Kidney epithelial cell (primary cell): ENCODE results near the gene FANCG. TPM values are rescaled to one million over a fixed set of nuclear protein-coding genes. Genes with fewer than 3 reads are reported as not detected.

Experiments used
- DNase-seq: peaks from one replicate; pipeline ENCODE4 v3.0.0-alpha.2; 2010; ENCODE audit warnings: low read depth
- H3K27me3 ChIP-seq: 2 replicates; pipeline ENCODE4 v1.6.0; 2011; ENCODE audit warnings: low read length; ENCODE audit not compliant: control insufficient read depth, insufficient read depth
- H3K36me3 ChIP-seq: 2 replicates; pipeline ENCODE4 v1.5.1; 2011; ENCODE audit warnings: low read length; ENCODE audit not compliant: control insufficient read depth, insufficient read depth
- H3K4me3 ChIP-seq: 2 replicates; pipeline ENCODE4 v1.5.1; 2011; ENCODE audit warnings: low read depth, mild to moderate bottlenecking, control low read depth, low read length
- total RNA-seq: library from RNA; depleted of rRNA; stranded (reverse); fragments of >200 nt; gene quantifications from 2 replicates; pipeline ENCODE4 v1.2.3, GENCODE V29; 2015
- TF ChIP-seq, protein P1 (sequence below): IDR thresholded peaks from 2 replicates; pipeline ENCODE4 v1.5.1; 2011; ENCODE audit warnings: mild to moderate bottlenecking, moderate library complexity, low read length, control low read depth, inconsistent platforms; ENCODE audit not compliant: insufficient read depth, poor library complexity, severe bottlenecking

Gene FANCG
- total RNA-seq, 1 donor from 2014 or later = 22.3 TPM

DNA sequence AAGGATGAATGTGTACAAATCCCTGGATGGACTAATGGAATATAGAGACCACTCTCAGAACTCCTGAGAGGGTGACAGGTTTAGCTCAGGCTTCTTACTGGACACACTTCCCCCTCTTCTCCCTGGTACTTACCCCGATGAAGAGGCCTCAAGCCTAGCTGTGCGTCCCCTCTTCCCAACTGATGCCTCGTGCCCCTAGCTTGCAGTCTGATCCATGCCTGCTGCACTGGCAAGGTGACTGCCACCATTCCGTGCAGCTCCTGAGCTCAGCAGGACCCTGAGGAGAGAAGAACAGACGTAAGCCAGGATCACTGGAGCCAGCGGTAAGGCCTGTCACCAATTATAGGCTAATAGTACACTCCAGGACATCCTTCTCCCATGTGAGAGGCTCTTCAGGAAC, 28.7 kb upstream of the FANCG start:
- DNase-seq = no peak
- TF ChIP-seq, protein P1, sequence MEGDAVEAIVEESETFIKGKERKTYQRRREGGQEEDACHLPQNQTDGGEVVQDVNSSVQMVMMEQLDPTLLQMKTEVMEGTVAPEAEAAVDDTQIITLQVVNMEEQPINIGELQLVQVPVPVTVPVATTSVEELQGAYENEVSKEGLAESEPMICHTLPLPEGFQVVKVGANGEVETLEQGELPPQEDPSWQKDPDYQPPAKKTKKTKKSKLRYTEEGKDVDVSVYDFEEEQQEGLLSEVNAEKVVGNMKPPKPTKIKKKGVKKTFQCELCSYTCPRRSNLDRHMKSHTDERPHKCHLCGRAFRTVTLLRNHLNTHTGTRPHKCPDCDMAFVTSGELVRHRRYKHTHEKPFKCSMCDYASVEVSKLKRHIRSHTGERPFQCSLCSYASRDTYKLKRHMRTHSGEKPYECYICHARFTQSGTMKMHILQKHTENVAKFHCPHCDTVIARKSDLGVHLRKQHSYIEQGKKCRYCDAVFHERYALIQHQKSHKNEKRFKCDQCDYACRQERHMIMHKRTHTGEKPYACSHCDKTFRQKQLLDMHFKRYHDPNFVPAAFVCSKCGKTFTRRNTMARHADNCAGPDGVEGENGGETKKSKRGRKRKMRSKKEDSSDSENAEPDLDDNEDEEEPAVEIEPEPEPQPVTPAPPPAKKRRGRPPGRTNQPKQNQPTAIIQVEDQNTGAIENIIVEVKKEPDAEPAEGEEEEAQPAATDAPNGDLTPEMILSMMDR = no peak
- H3K4me3 ChIP-seq = no peak overlapping the region
- no peaks in the 10 kb centered on the region for H3K27me3 ChIP-seq
- H3K36me3 ChIP-seq = peaks cover 3% of the 10 kb centered on the region

DNA sequence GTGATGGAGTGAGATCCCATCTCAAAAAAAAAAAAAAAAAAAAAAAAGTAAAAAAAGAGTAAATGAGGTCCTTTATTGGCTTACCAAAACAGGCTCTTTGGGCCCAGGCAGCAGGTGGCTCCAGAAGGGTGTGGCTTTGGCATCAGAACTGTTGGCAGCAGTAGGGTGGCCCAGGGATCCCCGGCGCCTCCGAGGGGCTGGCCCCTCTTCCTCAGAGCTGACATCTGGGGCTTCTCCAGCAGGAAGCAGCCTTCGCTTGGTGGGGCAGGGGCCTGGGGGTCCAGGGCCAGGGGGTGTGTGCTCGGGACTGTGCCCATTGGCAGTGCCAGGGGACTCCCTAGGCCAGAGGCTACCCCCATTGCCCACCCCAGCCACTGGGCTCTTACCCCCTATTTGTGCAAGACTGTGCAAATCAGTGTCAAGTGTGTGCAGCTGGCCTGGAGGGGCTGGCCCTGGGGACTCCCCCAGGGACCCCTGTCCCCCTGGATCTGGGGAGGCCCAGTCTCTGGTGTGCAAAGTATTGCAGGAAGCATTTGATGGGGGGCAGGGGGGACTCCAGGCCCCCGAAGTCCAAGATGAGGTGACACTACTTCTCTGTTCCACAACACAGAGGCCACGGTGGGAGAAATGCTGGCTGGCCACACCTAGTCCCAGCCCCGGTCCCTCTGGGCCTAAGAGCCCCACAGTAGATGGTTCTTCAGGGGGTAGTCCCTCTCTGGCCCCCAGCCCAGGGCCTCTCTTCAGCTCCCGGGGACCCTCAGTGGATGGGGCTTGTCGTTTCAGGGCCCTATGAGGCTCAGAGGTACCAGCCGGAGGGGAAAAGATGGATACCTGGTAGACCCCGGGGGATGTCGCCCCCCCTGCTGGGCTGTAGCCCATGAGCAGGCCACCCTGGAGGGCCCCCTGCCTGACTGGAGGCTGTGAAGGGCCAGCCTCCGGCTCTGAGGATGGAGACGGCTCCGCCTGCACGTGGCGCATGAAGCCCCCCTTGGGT, 27.9 kb upstream of the FANCG start:
- DNase-seq = no peak
- Histone ChIP-seq H3K4me3 (no peak overlapping the region), H3K36me3 (peaks cover 3% of the 10 kb centered on the region), H3K27me3 (no peaks in the 10 kb centered on the region)
- TF ChIP-seq, protein P1 = no peak

DNA sequence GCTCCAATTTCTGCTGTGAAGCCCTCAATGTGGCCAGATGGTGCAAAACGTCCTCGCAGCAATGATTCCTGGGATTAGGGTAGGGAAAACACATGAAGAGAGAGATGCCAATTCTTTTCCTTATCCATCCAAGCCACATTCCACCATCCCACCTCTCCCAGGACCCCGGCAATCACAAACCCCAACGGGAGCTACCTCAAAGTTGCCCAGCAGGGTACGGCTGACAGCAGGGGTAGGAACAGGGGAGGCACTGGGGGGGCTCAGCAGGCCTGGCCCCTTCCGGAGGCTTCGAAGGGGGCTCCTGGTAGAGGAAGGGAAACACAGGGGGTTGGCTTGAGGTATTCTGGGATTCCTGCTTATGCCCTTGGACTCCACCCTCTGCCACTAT, 26.6 kb upstream of the FANCG start:
- Histone ChIP-seq H3K4me3 (no peak overlapping the region), H3K27me3 (no peaks in the 10 kb centered on the region), H3K36me3 (peaks cover 3% of the 10 kb centered on the region)
- TF ChIP-seq, protein P1 = no peak
- no peak for DNase-seq

DNA sequence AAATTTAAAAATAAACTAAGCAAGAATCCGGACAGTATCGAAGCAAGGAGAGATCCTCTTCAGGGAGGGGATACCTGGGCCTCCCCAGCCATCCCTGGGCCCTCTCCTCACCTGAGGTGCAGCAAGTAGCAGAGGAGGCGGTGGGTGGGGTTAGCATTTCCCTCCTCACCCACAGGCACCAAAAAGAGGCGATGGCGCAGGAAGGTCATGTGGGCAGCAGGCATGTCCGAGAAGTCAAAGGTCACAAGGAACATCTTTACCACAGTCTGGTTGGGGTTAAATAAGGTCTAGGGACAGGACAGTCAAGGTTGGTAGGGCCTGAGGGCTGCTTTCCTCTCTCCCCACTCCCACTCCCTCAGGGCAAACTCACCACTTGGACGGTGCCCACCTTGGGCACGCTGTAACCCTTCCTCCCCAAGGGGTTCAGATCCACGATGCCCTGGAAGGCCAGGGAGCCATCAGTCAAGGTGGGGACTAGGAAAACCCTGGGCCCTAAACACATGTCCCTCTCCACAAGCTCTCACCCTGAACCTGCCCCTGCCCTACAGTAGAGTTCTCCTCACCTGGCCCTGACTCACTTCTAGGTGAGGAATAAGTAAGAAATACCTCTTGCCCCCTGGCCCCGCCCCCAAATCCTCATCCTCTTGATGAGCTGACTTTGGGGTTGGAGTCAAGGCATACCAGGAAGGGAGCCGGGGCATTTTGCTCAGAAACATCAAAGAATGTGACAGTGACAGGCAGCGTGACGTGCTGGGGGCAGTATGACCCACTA, 26.0 kb upstream of the FANCG start:
- no peaks in the 10 kb centered on the region for H3K27me3 ChIP-seq
- TF ChIP-seq, protein P1 = no peak
- H3K4me3 ChIP-seq = no peak overlapping the region
- peaks cover 3% of the 10 kb centered on the region for H3K36me3 ChIP-seq
- no peak for DNase-seq

DNA sequence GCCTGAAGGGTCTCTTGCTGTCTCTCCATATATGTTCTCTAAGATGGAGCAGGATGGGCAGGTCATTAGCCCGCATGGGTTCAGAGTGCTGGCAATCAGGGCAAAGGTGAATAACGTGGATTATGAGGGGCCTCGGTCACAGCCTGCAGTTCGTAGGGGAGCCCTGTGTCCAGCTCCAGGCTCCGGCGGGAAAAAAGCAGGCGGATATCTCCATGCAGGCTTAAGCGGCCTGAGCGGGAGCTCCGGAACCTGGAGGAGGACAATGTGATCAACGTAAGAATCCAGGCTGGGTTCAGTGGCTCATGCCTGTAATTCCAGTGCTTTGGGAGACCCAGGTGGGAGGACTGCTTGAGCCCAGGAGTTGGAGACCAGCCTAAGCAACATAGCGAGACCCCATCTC, 25.4 kb upstream of the FANCG start:
- H3K27me3 ChIP-seq = no peaks in the 10 kb centered on the region
- peaks cover 3% of the 10 kb centered on the region for H3K36me3 ChIP-seq
- H3K4me3 ChIP-seq = no peak overlapping the region
- no peak for DNase-seq
- TF ChIP-seq, protein P1 = no peak
